ENCODE data around the gene MYH14.
"Not testable (repeated sequence)": the region's sequence is repeated elsewhere in the genome, so short reads cannot be mapped to it uniquely, and the experiment has no call there.

MYH14 gene

DNA sequence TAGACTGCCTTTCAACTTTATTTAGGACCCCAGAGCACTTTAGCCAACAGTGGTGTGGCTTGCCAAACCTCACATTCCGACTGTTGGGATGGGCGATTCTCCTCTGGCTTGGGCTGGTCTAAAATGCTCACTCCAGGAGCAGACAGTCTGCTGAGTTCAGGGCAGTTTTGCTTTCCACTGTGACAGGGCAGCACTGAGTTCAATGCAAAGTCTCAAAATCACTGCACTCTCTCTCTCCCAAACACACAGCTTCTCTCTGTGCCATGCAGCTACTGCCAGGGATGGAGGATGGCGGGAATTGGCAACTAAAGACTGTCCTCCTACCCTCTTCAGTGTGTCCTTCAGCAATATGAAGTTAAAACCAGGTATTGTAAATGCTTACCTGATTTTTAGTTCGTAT, 148.8 kb downstream of the MYH14 start:
- ChIA-PET CTCF (interaction anchor here (1.0 to 1.5 kb wide), 4 partner anchors 8 to 186 kb away, joined by 3 to 5 read pairs (median 3); no protein-coding TSS in a partner anchor), POLR2A (no interaction called here)
- DNase-seq (ENCODE audit: low read depth, low spot score): no peak
- no peak overlapping the region for H3K4me3 ChIP-seq (ENCODE audit: low read depth, low read length)
- TF ChIP-seq, protein P1, sequence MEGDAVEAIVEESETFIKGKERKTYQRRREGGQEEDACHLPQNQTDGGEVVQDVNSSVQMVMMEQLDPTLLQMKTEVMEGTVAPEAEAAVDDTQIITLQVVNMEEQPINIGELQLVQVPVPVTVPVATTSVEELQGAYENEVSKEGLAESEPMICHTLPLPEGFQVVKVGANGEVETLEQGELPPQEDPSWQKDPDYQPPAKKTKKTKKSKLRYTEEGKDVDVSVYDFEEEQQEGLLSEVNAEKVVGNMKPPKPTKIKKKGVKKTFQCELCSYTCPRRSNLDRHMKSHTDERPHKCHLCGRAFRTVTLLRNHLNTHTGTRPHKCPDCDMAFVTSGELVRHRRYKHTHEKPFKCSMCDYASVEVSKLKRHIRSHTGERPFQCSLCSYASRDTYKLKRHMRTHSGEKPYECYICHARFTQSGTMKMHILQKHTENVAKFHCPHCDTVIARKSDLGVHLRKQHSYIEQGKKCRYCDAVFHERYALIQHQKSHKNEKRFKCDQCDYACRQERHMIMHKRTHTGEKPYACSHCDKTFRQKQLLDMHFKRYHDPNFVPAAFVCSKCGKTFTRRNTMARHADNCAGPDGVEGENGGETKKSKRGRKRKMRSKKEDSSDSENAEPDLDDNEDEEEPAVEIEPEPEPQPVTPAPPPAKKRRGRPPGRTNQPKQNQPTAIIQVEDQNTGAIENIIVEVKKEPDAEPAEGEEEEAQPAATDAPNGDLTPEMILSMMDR (IDR thresholded peaks at IDR 0.05; ENCODE audit: insufficient read depth, low read length, missing control alignments): no peak

GRCh38 chr19:50353487-50353880, 150.1 kb downstream of the MYH14 start:
- CTCF ChIA-PET: interaction anchor here (1.2 to 1.5 kb wide), 3 partner anchors 10 to 185 kb away, joined by 3 to 5 read pairs (median 5); no protein-coding TSS in a partner anchor
- POLR2A ChIA-PET; H3K4me3 ChIP-seq (ENCODE audit: low read depth, low read length); DNase-seq (ENCODE audit: low read depth, low spot score): not testable (repeated sequence)

GRCh38 chr19:50356691-50357177, 153.3 kb downstream of the MYH14 start:
- H3K4me3 ChIP-seq (ENCODE audit: low read depth, low read length): no peak overlapping the region

GRCh38 chr19:50357178-50358100, 154.0 kb downstream of the MYH14 start:
- CTCF ChIA-PET: interaction anchor here (0.6 to 3.0 kb wide), 32 partner anchors 8 to 742 kb away, joined by 3 to 56 read pairs (median 4); partner anchors contain the start of genes JOSD2, NAPSA and POLD1
- POLR2A ChIA-PET: interaction anchor here (0.7 to 0.9 kb wide), 2 partner anchors 11 to 24 kb away, joined by 3 to 4 read pairs; no protein-coding TSS in a partner anchor
- peak overlapping the region; percentile 45 for H3K4me3 ChIP-seq (ENCODE audit: low read depth, low read length)
- TF ChIP-seq, protein P1 (IDR thresholded peaks at IDR 0.05; ENCODE audit: insufficient read depth, low read length, missing control alignments): peak; percentile 73
- DNase-seq (ENCODE audit: low read depth, low spot score): no peak

More at GRCh38 chr19:50356691-50357177, 153.3 kb downstream of the MYH14 start:
- CTCF ChIA-PET: interaction anchor here (0.8 to 3.0 kb wide), 24 partner anchors 9 to 743 kb away, joined by 3 to 56 read pairs (median 5); partner anchors contain the start of genes JOSD2, NAPSA and POLD1
- POLR2A ChIA-PET: interaction anchor here (0.9 kb wide), 1 partner anchor 12 kb away, joined by 4 read pairs; no protein-coding TSS in a partner anchor
- TF ChIP-seq, protein P1 (IDR thresholded peaks at IDR 0.05; ENCODE audit: insufficient read depth, low read length, missing control alignments): no peak
- no peak for DNase-seq (ENCODE audit: low read depth, low spot score)

DNA sequence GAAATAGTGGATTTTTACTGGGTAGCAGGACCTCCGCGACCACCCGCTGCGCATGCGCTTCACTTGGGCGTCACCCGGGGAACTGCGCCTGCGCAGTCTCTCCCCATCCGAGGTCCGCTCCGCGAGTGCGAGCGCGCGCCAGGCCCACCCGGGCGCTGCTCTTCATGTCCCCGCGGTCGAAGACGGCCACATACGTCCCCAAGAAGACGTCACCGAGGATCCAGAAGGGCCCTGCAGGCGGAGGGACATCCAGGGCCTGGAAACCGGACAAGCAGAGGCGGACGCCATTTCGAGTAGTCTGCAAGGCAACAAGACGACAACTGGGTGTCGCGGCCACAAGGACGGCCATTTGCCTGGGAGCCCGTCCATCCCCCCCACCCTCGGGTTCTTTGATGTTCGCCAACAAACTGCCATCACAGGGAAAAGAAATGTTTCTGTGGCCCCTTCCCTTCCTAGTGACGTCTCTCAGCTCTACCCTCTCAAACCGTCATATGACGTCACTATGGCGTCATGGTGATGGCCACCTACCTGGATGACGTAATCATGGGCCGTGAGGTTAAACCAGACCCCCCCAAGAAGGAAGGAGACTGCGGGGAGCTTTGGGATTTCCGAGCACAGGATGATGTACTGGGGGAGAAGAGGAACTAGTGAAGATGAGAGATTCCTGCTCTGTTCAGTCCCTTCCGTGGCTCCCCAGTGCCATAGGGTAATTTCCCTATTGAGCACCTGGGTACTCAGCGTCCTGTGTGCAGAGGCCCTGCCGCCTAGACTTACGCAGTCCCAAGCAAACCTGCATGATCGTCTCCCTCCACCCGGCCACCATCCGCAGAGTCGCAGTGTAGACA, 155.3 kb downstream of the MYH14 start:
- TF ChIP-seq, protein P1 (IDR thresholded peaks at IDR 0.05; ENCODE audit: insufficient read depth, low read length, missing control alignments): no peak
- POLR2A ChIA-PET: no interaction called here
- CTCF ChIA-PET: interaction anchor here (1.0 to 3.0 kb wide), 13 partner anchors 7 to 563 kb away, joined by 3 to 56 read pairs (median 11); partner anchors contain the start of gene NAPSA
- DNase-seq (ENCODE audit: low read depth, low spot score): no peak
- H3K4me3 ChIP-seq (ENCODE audit: low read depth, low read length): peak overlapping the region; percentile 56

- H3K4me3 ChIP-seq (ENCODE audit: low read depth, low read length): no peak overlapping the region
- ChIA-PET CTCF (interaction anchor here (2.0 to 2.8 kb wide), 2 partner anchors 10 to 102 kb away, joined by 7 to 38 read pairs; no protein-coding TSS in a partner anchor), POLR2A (no interaction called here)
- TF ChIP-seq, protein P1 (IDR thresholded peaks at IDR 0.05; ENCODE audit: insufficient read depth, low read length, missing control alignments): no peak
- no peak for DNase-seq (ENCODE audit: low read depth, low spot score)
These were observed 156.0 kb downstream of the MYH14 start for GRCh38 chr19:50359328-50359818.

Data from AG04449 (cell line).